ENCODE results near the gene ADIRF.

DNA sequence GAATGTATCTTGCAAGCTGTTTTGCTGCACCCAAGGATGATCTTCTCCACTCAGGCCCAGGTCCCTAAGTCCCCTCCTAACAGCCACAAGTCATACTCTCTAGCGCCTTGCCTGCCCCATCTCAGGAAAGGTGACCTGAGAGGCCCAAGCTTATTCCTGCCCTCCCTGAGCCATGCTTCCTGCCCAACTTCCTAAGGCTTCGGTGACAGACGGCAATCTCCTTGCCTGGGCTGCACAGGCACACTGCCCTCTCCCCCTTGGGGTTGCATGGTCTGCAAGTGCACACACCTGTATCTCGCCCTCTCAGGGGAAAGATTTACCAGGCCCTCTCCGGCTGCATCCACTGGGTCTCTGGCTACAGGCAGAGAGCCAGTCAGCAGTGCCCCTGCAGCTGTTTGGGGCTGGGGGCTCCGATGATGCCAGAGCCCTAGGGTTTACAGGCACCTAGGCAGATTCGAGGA, 771 bp upstream of the ADIRF start:
- TF ChIP-seq POLR2A (IDR thresholded peaks at IDR 0.05) (no peak), CTCF (IDR thresholded peaks at IDR 0.05) (no peak)
